ENCODE measurements around the gene KCNMB2. TPM values are rescaled to one million over a fixed set of nuclear protein-coding genes. Genes with fewer than 3 reads are reported as not detected.

KCNMB2 gene
- not detected in 2 replicates for total RNA-seq

GRCh38 chr3:178536211-178537079 is at the start of gene KCNMB2:
TSS of gene KCNMB2 (plus strand) at chr3:178536436.

Data from placental pericyte (primary cell).